ENCODE measurements around the gene NPAT. TPM values are rescaled to one million over a fixed set of nuclear protein-coding genes. Genes with fewer than 3 reads are reported as not detected.

Gene NPAT
- total RNA-seq, 2 experiments from 2014 or later = 25.4 to 28.9 TPM

DNA sequence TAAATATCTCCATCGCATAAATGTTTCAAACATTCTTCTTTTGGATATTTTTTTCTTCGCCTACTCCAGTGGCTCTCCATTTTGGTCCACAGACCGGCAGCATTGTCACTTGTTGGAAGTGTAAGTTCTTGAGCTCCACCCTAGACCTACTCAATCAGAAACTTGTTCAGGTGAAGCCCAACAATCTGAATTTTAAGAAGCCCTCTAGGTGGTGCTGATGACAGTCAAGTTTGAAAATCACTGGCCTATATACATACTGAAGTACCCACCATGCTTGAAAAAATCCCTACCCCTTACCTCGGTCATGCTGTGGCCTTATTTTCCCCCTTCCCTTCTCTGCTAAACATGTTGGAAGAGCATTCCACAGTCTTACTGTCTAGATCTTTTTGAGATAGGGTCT lies 111.3 kb downstream of the NPAT start:
- H3K4me3 Mint-ChIP-seq = no peak overlapping the region
- no peak for ATAC-seq (ENCODE audit: poor library complexity)
- Histone ChIP-seq H3K36me3 (ENCODE audit: insufficient read depth, low read length) (no peaks in the 10 kb centered on the region), H3K9me3 (ENCODE audit: control insufficient read depth in 1 of 2, insufficient read depth in 1 of 2, low read length in 2 of 2) (no peaks in the 10 kb centered on the region), H3K27ac (ENCODE audit: low read depth in 1 of 2, low read length in 2 of 2) (no peak overlapping the region), H3K27me3 (ENCODE audit: control insufficient read depth in 1 of 2, insufficient read depth in 2 of 2, low read length in 2 of 2) (no peaks in the 10 kb centered on the region), H3K4me1 (ENCODE audit: insufficient read depth, low read length) (no peaks in the 10 kb centered on the region), H3K4me3 (ENCODE audit: low read length) (no peak overlapping the region)
- ChIA-PET CTCF (no interaction called here), POLR2A (interaction anchor here (0.7 kb wide), 1 partner anchor 8 kb away, joined by 4 read pairs; no protein-coding TSS in a partner anchor)
- intact Hi-C loops (cut with DNase I, micrococcal nuclease) = no loop called here
- TF ChIP-seq, protein P1, sequence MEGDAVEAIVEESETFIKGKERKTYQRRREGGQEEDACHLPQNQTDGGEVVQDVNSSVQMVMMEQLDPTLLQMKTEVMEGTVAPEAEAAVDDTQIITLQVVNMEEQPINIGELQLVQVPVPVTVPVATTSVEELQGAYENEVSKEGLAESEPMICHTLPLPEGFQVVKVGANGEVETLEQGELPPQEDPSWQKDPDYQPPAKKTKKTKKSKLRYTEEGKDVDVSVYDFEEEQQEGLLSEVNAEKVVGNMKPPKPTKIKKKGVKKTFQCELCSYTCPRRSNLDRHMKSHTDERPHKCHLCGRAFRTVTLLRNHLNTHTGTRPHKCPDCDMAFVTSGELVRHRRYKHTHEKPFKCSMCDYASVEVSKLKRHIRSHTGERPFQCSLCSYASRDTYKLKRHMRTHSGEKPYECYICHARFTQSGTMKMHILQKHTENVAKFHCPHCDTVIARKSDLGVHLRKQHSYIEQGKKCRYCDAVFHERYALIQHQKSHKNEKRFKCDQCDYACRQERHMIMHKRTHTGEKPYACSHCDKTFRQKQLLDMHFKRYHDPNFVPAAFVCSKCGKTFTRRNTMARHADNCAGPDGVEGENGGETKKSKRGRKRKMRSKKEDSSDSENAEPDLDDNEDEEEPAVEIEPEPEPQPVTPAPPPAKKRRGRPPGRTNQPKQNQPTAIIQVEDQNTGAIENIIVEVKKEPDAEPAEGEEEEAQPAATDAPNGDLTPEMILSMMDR (IDR thresholded peaks at IDR 0.05) = no peak
- no peaks in the 10 kb centered on the region for H3K9me3 Mint-ChIP-seq
- peak overlapping the region; percentile 28 for H3K27ac Mint-ChIP-seq
- no peaks in the 10 kb centered on the region for H3K27me3 Mint-ChIP-seq
- H3K4me1 Mint-ChIP-seq (ENCODE audit: low read depth) = no peaks in the 10 kb centered on the region
- peaks cover 1% of the 10 kb centered on the region for H3K36me3 Mint-ChIP-seq (ENCODE audit: low read depth)
- DNase-seq = no peak

Other genes starting within 250 kb of the NPAT start
- 10 to 100 TPM; 65.5 to 67.6 TPM for gene CUL5, start 213.7 kb downstream of the NPAT start, total RNA-seq
- 10 to 100 TPM; 13.8 to 18.5 TPM for gene ACAT1, start 101.1 kb downstream of the NPAT start, total RNA-seq
- gene ATM, start 429 bp upstream of the NPAT start, total RNA-seq = 100 to 1,000 TPM; 307 to 329 TPM
- under 1 TPM; 0.30 to 0.75 TPM for gene C11orf65, start 244.9 kb upstream of the NPAT start, total RNA-seq

All from CD4-positive, alpha-beta T cell (primary cell).